Tibial nerve (tissue), 3 donors: Measurements from ENCODE around the gene C10orf71.

Experiments
- CTCF ChIP-seq, 5 experiments: fragments of 200-600 bp in 3 of 5; fragments of 450-650 bp in 2 of 5; sonication (generic) in 3 of 5; IDR thresholded peaks; one replicate each; pipeline ENCODE4 v1.5.1; 2016 to 2019; ENCODE audit warnings: antibody characterized with exemption in 5 of 5, mild to moderate bottlenecking in 3 of 5, moderate library complexity in 2 of 5
- POLR2A ChIP-seq, 2 donors: fragments of 450-650 bp; IDR thresholded peaks; one replicate each; pipeline ENCODE4 v1.6.1; 2017; ENCODE audit warnings: antibody characterized with exemption in 2 of 2, mild to moderate bottlenecking in 2 of 2, moderate library complexity in 2 of 2

- TF ChIP-seq CTCF (IDR thresholded peaks at IDR 0.05) (no peak), POLR2A (IDR thresholded peaks at IDR 0.05) (no peak)
Measured at GRCh38 chr10:49324711-49325110, 25.7 kb downstream of the C10orf71 start.
